ENCODE results near the gene NFYC.
A peak's percentile ranks its signal among the peaks of the same experiment; 100 is the strongest.

NFYC gene

GRCh38 chr1:40762144-40762923 lies 70.8 kb downstream of the NFYC start:
- no peak for DNase-seq

DNA sequence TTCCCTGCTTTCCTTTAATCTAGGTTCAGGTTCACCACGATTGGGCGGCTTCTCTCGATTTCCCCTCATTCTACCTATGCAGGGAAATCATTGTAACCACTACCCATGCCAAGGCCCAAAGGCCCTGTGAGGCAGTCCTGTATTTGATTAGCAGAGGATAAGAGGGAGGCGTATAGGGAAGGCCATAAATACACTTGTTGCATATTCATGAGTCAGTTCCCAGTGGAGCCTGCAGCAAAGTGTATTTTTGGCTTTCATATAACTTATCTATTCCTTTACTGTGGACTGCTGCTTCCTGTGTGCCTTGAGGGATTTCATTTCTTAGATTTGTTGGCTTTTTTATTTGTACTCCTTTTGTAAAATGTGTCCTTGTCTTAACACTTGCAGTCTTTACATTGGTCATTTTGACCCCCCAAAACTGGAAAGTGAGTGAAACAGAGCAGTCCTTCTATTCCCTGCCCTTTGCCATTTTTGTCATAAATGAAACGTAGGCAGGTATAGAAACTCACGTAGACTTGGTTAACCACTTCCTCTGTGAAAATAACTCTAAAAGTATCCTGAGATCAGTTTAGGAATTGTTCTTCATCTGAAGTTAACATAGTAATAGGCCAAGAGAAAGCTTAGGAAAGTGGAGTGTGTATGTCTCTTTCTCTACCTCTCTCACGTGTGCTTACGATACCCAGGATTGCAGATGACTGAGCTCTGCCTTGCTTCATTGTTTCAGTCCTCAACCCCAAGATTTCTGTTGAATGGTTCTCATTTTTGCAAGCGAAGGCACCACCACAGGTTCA lies 72.4 kb downstream of the NFYC start:
- no peak for DNase-seq

GRCh38 chr1:40764981-40765380 lies 73.5 kb downstream of the NFYC start:
- DNase-seq = no peak

DNA sequence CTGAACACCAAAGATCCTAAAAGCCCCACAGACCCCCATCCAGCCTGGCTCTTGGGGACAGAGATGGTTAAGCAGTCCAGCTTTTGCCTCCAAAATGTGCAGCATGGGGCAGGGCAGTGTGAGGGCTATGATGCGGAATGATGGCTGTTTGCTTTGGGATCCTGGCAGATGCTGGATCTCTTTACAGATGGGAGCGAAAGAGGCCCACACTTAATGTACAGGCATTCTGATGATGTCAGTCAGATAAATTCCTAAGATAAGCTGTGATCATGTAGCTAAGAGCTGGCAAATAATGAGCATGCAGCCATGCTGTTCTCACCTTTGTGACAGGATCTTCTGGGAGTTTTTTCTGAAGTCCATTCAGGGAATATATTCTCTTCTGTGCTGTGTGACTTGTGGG lies 74.5 kb downstream of the NFYC start:
- no peak for DNase-seq

GRCh38 chr1:40766560-40766959 lies 75.1 kb downstream of the NFYC start:
- DNase-seq = peak in 1 of 2 experiments; percentile 27

- DNase-seq = no peak
Measured at GRCh38 chr1:40768146-40768990, 76.9 kb downstream of the NFYC start.

- DNase-seq = peak in 1 of 2 experiments; percentile 24
Measured at GRCh38 chr1:40769815-40770214, 78.3 kb downstream of the NFYC start.

DNA sequence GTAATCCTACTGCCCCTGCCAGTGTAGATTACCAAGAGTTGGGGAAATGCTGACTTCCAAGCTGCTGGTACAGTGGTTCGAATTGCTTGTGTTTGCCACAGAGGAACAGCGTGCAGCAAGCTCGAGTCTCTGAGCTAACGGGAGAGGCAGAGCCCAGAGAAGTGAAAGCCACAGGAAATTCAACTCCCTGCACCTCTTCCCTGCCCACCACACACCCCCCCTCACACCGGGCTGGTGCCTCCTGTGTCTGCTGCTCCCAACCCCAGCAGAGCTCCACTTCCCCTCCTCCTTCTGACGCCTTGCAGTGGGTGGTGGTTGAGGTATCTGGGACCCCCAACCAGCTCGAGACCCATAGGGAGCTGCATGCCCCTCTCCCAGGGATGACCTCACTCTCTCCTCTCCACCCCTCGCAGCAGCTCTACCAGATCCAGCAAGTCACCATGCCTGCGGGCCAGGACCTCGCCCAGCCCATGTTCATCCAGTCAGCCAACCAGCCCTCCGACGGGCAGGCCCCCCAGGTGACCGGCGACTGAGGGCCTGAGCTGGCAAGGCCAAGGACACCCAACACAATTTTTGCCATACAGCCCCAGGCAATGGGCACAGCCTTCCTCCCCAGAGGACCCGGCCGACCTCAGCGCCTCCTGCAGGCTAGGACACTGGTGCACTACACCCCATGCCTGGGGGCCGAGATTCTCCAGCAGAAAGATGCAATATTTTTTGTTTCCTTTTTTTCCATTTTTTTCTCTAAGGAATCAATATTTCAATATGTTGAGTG lies 79.0 kb downstream of the NFYC start:
- no peak for DNase-seq

DNA sequence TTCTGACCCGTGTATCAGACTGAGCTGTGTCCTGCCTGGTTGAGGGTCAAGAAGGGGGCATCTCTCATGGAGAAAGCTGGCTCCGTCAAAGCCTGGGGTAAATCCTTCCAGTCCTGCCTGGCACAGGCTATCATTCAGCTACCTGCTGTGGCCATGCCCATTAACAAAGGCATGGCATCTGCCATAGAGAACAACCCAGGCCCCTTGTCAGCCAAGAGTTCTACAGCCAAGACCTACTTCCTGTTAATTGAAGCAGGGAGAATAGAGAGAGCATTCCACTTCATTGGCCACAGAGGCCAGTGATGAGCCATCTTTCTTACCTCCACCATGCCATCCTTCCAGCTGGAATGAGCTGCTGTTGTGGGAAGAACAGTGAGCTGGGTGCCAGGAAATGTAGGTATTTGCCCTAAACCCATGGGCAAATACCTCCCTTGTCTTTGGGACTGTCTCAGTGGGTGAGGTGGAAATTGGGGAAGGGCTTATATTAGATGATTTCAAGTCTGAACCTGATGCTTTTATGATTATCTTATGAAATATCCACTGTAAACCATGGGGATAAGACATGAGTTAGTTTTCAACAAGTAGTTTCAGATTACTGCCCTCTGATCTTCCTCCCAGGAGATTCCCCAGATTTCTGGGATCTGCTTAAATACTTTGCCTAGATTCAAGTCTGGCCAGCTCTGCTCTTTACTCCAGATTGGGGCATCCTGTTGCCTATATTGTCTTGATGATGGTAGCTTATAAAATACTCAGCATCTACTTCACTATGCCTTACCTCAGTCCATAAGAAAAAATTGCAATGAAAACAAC lies 80.8 kb downstream of the NFYC start:
- DNase-seq = no peak

DNA sequence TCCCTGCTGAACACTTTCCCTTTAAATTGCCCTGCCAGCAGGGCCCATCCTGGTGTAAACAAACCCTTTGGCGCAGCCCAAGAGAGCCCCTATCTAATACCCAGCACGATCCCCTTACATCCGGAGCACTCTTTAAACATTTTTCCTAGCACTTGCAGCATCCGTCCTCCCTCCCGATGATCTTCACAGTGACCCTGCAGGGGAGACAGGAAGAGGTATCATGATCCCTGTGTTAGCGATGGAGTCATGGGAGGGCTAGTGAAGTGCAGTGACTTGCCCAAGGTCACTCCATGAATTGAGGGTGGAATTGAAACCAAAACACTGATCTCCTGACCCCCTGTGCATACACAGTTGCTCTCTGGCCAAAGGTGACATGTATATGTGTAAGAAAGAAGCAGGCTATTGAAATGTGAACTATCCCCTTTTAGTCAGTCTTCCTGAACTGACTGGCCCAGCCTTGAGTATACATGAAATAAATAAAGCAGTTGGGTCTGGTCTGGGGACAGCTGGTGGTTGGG lies 82.3 kb downstream of the NFYC start:
- DNase-seq = no peak

GRCh38 chr1:40774266-40774998 lies 82.9 kb downstream of the NFYC start:
- peak in 1 of 2 experiments; percentile 34 for DNase-seq

DNA sequence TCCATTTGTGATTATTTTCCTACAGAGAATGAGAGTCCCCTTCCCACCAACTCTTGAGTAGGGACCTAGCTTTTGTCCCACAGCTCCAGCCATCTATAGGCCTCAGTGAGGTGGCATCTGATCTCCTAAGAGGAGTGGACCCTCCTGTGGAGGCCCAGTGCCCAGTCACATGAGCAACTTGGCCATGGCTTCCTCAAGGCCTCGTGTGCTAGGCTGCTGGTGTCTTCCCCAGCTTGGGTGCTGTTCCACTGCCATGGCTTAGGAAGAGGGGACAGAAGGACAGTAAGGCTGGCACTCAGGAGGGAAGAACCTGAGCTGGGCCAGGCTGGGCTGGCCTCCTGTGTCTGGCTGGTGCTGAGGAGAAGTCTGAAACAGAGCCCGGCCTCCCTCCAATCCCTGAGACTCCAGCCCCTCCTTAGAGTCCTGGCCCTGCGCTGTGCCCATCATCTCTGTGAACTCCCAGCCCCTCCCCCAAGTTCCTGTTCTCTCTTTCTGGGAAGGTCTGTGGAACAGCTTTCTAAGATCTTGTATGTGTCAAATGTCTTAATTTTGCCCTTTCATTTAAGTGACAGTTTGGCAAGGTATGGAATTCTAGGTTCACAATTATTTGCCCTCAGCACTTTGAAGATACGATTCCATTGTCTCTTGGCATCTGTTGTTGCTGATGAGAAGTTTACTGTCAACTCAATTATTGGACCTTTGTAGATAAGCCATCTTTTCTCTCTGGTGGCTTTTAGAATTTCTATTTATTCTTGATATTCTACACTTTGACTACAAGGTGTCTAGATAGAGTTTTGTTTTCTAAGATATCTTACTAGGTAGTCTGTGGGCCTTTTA lies 85.0 kb downstream of the NFYC start:
- no peak for DNase-seq

GRCh38 chr1:40777224-40777970 lies 85.9 kb downstream of the NFYC start:
- no peak for DNase-seq

- DNase-seq = peak; percentile 14 to 38
Measured at GRCh38 chr1:40780678-40781607, 89.4 kb downstream of the NFYC start.

GRCh38 chr1:40781608-40781971 lies 90.1 kb downstream of the NFYC start:
- no peak for DNase-seq

DNA sequence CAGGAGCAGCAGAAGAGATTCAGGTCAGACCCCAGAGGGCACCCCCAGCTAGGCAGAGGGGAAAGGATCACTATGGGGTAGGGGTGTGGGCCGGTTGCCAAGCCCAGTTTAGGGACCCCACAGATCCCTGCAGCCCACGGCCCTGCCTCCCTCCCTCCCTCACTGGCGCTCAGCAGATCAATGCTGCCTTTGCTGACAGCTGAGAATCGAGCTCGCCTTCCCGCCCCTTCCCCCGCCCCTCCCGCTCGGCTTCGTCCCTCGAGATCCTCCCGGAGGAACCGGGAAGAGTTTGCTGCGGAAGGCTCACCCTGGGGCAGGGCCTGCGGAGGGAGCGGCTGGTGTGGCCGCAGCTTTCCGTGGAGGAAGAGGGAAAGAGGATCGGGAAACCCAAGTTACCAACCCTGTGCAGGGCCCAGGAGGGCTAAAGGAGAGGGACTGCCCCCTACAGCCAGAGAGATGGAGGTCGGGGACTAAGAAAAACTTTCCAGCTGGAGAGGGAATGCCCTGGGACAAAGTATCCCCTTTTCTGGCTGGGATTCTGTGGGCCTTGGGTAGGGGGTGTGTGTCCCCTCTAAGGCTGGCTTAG lies 91.0 kb downstream of the NFYC start:
- peak in 1 of 2 experiments; percentile 20 for DNase-seq
